HCT116 (cell line): Measurements from ENCODE around the gene SPA17. TPM values are rescaled to one million over a fixed set of nuclear protein-coding genes. Genes with fewer than 3 reads are reported as not detected.

Experiments
- ATAC-seq: fragments of 200-7000 bp; cut with Tn5 transposase; 2 replicates; pipeline ENCODE4 v1.9.1; 2020; ENCODE audit warnings: mild to moderate bottlenecking, moderate library complexity
- BruUV-seq: library from RNA; stranded (reverse); fragments of 400-500 nt; replicated peaks from 2 replicates; lab custom pipeline; 2021; lab: Mats Ljungman, UMichigan
- CTCF ChIA-PET: fragments of 300-600 bp; sonication (Branson Sonifier 250); formaldehyde crosslinking; loops from one replicate; lab custom pipeline; 2021; ENCODE audit warnings: antibody characterized with exemption; lab: Charles Lee
- POLR2A ChIA-PET: fragments of 300-600, 350-600 bp; sonication (Branson Sonifier 250); formaldehyde crosslinking; loops from one replicate; lab custom pipeline; 2021; ENCODE audit warnings: antibody characterized with exemption; lab: Charles Lee
- RAD21 ChIA-PET, 2 experiments: fragments of 300-600 bp; sonication (Branson Sonifier 250); formaldehyde crosslinking; loops; one replicate each; lab custom pipeline; 2023; ENCODE audit warnings: low total read pairs in 2 of 2; ENCODE audit not compliant: uncharacterized antibody in 2 of 2, unreplicated experiment in 2 of 2, low non-redundant PET in 1 of 2; lab: Charles Lee
- DNase-seq: peaks from one replicate; pipeline ENCODE4 v3.0.0-alpha.2; 2010; ENCODE audit warnings: low read depth, low spot score
- H2AFZ ChIP-seq: fragments of 200-600 bp; shearing (Covaris generic), sonication (generic); 2 replicates; pipeline ENCODE4 v1.6.1; 2017; ENCODE audit warnings: low read depth, mixed run types, mixed read lengths, antibody characterized with exemption, low read length; ENCODE audit not compliant: poor library complexity, severe bottlenecking
- H3K27ac ChIP-seq: 2 replicates; pipeline ENCODE4 v1.5.1; 2012; ENCODE audit warnings: low read depth, low read length
- H3K27me3 ChIP-seq: fragments of 200-600 bp; sonication (generic); 2 replicates; pipeline ENCODE4 v1.6.1; 2016; ENCODE audit warnings: mixed run types, low read length, mixed read lengths; ENCODE audit not compliant: insufficient read depth
- H3K36me3 ChIP-seq, 2 experiments: fragments of 200-500 bp in 1 of 2; fragments of 200-600 bp in 1 of 2; sonication (Bioruptor generic) in 1 of 2; sonication (generic) in 1 of 2; 2 replicates each; pipeline versions ENCODE4 v1.5.1 to v1.6.1; 2014 to 2016; ENCODE audit warnings: low read length in 2 of 2, inconsistent platforms in 1 of 2, mixed read lengths in 1 of 2, mixed run types in 1 of 2; ENCODE audit not compliant: insufficient read depth in 2 of 2, control insufficient read depth in 1 of 2
- H3K4me1 ChIP-seq, 2 experiments: fragments of 200-600 bp in 1 of 2; sonication (generic) in 1 of 2; 2 replicates each; pipeline versions ENCODE4 v1.5.1 to v1.6.1; 2012 to 2017; ENCODE audit warnings: low read length in 2 of 2, inconsistent platforms in 1 of 2, mild to moderate bottlenecking in 1 of 2, mixed read lengths in 1 of 2, mixed run types in 1 of 2, moderate library complexity in 1 of 2; ENCODE audit not compliant: insufficient read depth in 2 of 2, control insufficient read depth in 1 of 2
- H3K4me2 ChIP-seq: fragments of 200-600 bp; sonication (generic); 2 replicates; pipeline ENCODE4 v1.6.1; 2017; ENCODE audit warnings: mixed run types, low read length, mixed read lengths
- H3K4me3 ChIP-seq, 2 experiments: fragments of 200-600 bp in 1 of 2; sonication (generic) in 1 of 2; replicated peaks in 1 of 2; 2 replicates each; pipeline ENCODE4 v1.5.1; 2011 to 2016; ENCODE audit warnings: low read length in 2 of 2, control low read depth in 1 of 2, low read depth in 1 of 2, mild to moderate bottlenecking in 1 of 2, mixed read lengths in 1 of 2, mixed run types in 1 of 2
- H3K79me2 ChIP-seq: fragments of 200-600 bp; sonication (generic); 2 replicates; pipeline ENCODE4 v1.6.1; 2017; ENCODE audit warnings: mild to moderate bottlenecking, mixed run types, low read length, moderate library complexity, mixed read lengths; ENCODE audit not compliant: insufficient read depth
- H3K9ac ChIP-seq: fragments of 200-600 bp; sonication (generic); 2 replicates; pipeline ENCODE4 v1.6.1; 2016; ENCODE audit warnings: low read length, mixed read lengths
- H3K9me2 ChIP-seq: fragments of 200-600 bp; sonication (generic), shearing (Covaris generic); 2 replicates; pipeline ENCODE4 v1.6.1; 2017; ENCODE audit warnings: mixed run types, mild to moderate bottlenecking, moderate library complexity; ENCODE audit not compliant: insufficient read depth
- H3K9me3 ChIP-seq, 2 experiments: fragments of 200-500 bp in 1 of 2; fragments of 200-600 bp in 1 of 2; sonication (Bioruptor generic) in 1 of 2; sonication (generic) in 1 of 2; 2 replicates each; pipeline ENCODE4 v1.6.1; 2014 to 2017; ENCODE audit warnings: low read length in 2 of 2, mixed read lengths in 2 of 2, inconsistent platforms in 1 of 2, low read depth in 1 of 2, mild to moderate bottlenecking in 1 of 2, mixed run types in 1 of 2, moderate library complexity in 1 of 2; ENCODE audit not compliant: control insufficient read depth in 1 of 2, insufficient read depth in 1 of 2
- H4K20me1 ChIP-seq: fragments of 200-600 bp; sonication (generic), shearing (Covaris generic); 2 replicates; pipeline ENCODE4 v1.6.1; 2017; ENCODE audit warnings: mixed run types, mild to moderate bottlenecking, moderate library complexity; ENCODE audit not compliant: insufficient read depth
- ATF3 ChIP-seq: IDR thresholded peaks from 2 replicates; pipeline ENCODE4 v1.6.1; 2012
- CEBPB ChIP-seq: IDR thresholded peaks from 2 replicates; pipeline ENCODE4 v1.6.1; 2012; ENCODE audit warnings: low read depth
- CTCF ChIP-seq, 3 experiments: fragments of 200-600 bp in 1 of 3; sonication (generic) in 1 of 3; IDR thresholded peaks in 2 of 3; conservative IDR thresholded peaks in 1 of 3; 2 replicates each; pipeline ENCODE4 v1.5.1; 2012 to 2017; ENCODE audit warnings: low read depth in 2 of 3, low read length in 2 of 3, antibody characterized with exemption in 1 of 3, borderline replicate concordance in 1 of 3, control low read depth in 1 of 3, mild to moderate bottlenecking in 1 of 3, mixed read lengths in 1 of 3, mixed run types in 1 of 3, moderate library complexity in 1 of 3; ENCODE audit not compliant: insufficient read depth in 1 of 3
- EZH2 ChIP-seq: fragments of 200-600 bp; sonication (generic); IDR thresholded peaks from 2 replicates; pipeline ENCODE4 v1.6.1; 2017; ENCODE audit warnings: antibody characterized with exemption, mixed run types
- JUND ChIP-seq: IDR thresholded peaks from 2 replicates; pipeline ENCODE4 v1.6.1; 2012
- REST ChIP-seq: IDR thresholded peaks from 2 replicates; pipeline ENCODE4 v1.6.1; 2012; ENCODE audit warnings: low read depth
- SP1 ChIP-seq: IDR thresholded peaks from 2 replicates; pipeline ENCODE4 v1.6.1; 2012; ENCODE audit warnings: low read depth
- YY1 ChIP-seq: IDR thresholded peaks from 2 replicates; pipeline ENCODE4 v1.6.1; 2011; ENCODE audit warnings: low read length, low read depth, moderate library complexity, mild to moderate bottlenecking; ENCODE audit not compliant: insufficient replicate concordance; ENCODE audit errors: extremely low read depth
- intact Hi-C: fragments of 100-400 bp; cut with micrococcal nuclease; formaldehyde crosslinking; loops from 2 replicates; pipeline ENCODE4 v1.10.0; 2022
- total RNA-seq: library from RNA; stranded (reverse); gene quantifications from one replicate; pipeline ENCODE4 v1.2.1, GENCODE V29; 2021; ENCODE audit not compliant: unreplicated experiment

Gene SPA17
- total RNA-seq, 1 experiment from 2014 or later: 12.9 TPM

GRCh38 chr11:124661553-124661952, 12.2 kb upstream of the SPA17 start:
- no TSS peak for BruUV-seq
- CTCF ChIA-PET: no interaction called here
- Histone ChIP-seq H3K9me3 (no peaks in the 10 kb centered on the region), H3K9me2 (no peaks in the 10 kb centered on the region), H3K27me3 (no peaks in the 10 kb centered on the region), H2AFZ (no peak overlapping the region), H3K27ac (no peak overlapping the region), H3K79me2 (no peaks in the 10 kb centered on the region), H3K4me2 (no peak overlapping the region), H3K36me3 (no peaks in the 10 kb centered on the region), H4K20me1 (no peaks in the 10 kb centered on the region), H3K9ac (no peak overlapping the region), H3K4me3 (no peak overlapping the region), H3K4me1 (no peaks in the 10 kb centered on the region)
- POLR2A ChIA-PET: no interaction called here
- ATAC-seq (no peak), DNase-seq (no peak)
- RAD21 ChIA-PET: no interaction called here
- intact Hi-C loops: no loop called here
- TF ChIP-seq SP1 (no peak), ATF3 (no peak), EZH2 (no peak), REST (no peak), YY1 (no peak), JUND (no peak), CEBPB (no peak), CTCF (IDR thresholded peaks at IDR 0.05 in 2 of 3, conservative IDR thresholded peaks at IDR 0.05 in 1 of 3; ENCODE audit: borderline replicate concordance in 1 of 3, insufficient read depth in 1 of 3, low read depth in 2 of 3, low read length in 2 of 3) (no peak)
